COLO829 (cell line): ENCODE data around the gene SLC2A9.
A peak's percentile ranks its signal among the peaks of the same experiment; 100 is the strongest.
"Not testable (repeated sequence)": the region's sequence is repeated elsewhere in the genome, so short reads cannot be mapped to it uniquely, and the experiment has no call there.

Source experiments
- DNase-seq: peaks from one replicate; pipeline ENCODE4 v3.0.0; 2012; ENCODE audit warnings: low spot score

SLC2A9 gene

GRCh38 chr4:9926586-9926985 is 94.7 kb downstream of the SLC2A9 start:
- no peak for DNase-seq

- no peak for DNase-seq
Observed at GRCh38 chr4:9925750-9926439, 95.4 kb downstream of the SLC2A9 start.

GRCh38 chr4:9924750-9925149 is 96.5 kb downstream of the SLC2A9 start:
- DNase-seq: no peak

- DNase-seq: no peak
Observed at GRCh38 chr4:9923195-9923812, 98.0 kb downstream of the SLC2A9 start.

GRCh38 chr4:9921326-9921725 is 100.0 kb downstream of the SLC2A9 start:
- DNase-seq: no peak

- DNase-seq: no peak
Observed at GRCh38 chr4:9920029-9920428, 101.3 kb downstream of the SLC2A9 start.

- DNase-seq: no peak
Observed at GRCh38 chr4:9919047-9919446, 102.2 kb downstream of the SLC2A9 start.

- no peak for DNase-seq
Observed at GRCh38 chr4:9918484-9918883, 102.8 kb downstream of the SLC2A9 start.

- no peak for DNase-seq
Observed at GRCh38 chr4:9916937-9917336, 104.4 kb downstream of the SLC2A9 start.

GRCh38 chr4:9916346-9916745 is 105.0 kb downstream of the SLC2A9 start:
- no peak for DNase-seq

- DNase-seq: no peak
Observed at GRCh38 chr4:9913846-9914245, 107.5 kb downstream of the SLC2A9 start.

GRCh38 chr4:9906996-9907395 is 114.3 kb downstream of the SLC2A9 start:
- no peak for DNase-seq

- no peak for DNase-seq
Observed at GRCh38 chr4:9904976-9905587, 116.2 kb downstream of the SLC2A9 start.

- DNase-seq: no peak
Observed at GRCh38 chr4:9903317-9903716, 118.0 kb downstream of the SLC2A9 start.

GRCh38 chr4:9901257-9901656 is 120.0 kb downstream of the SLC2A9 start:
- DNase-seq: no peak

GRCh38 chr4:9900633-9901032 is 120.7 kb downstream of the SLC2A9 start:
- not testable (repeated sequence) for DNase-seq

- DNase-seq: no peak
Observed at GRCh38 chr4:9899306-9900055, 121.8 kb downstream of the SLC2A9 start.

- peak; percentile 19 for DNase-seq
Observed at GRCh38 chr4:9898596-9899305, 122.5 kb downstream of the SLC2A9 start.

- no peak for DNase-seq
Observed at GRCh38 chr4:9895333-9895705, 126.0 kb downstream of the SLC2A9 start.

- no peak for DNase-seq
Observed at GRCh38 chr4:9894644-9895332, 126.5 kb downstream of the SLC2A9 start.

- no peak for DNase-seq
Observed at GRCh38 chr4:9893329-9894108, 127.8 kb downstream of the SLC2A9 start.
